Measurements from ENCODE around the gene HLCS. TPM values are rescaled to one million over a fixed set of nuclear protein-coding genes. Genes with fewer than 3 reads are reported as not detected.

The HLCS gene
- total and polyA plus RNA-seq, 2 of the 8 experiments (the other 6 are each of a cell fraction or from before 2014, with no cell fraction given) = 4.7 to 12.2 TPM

DNA sequence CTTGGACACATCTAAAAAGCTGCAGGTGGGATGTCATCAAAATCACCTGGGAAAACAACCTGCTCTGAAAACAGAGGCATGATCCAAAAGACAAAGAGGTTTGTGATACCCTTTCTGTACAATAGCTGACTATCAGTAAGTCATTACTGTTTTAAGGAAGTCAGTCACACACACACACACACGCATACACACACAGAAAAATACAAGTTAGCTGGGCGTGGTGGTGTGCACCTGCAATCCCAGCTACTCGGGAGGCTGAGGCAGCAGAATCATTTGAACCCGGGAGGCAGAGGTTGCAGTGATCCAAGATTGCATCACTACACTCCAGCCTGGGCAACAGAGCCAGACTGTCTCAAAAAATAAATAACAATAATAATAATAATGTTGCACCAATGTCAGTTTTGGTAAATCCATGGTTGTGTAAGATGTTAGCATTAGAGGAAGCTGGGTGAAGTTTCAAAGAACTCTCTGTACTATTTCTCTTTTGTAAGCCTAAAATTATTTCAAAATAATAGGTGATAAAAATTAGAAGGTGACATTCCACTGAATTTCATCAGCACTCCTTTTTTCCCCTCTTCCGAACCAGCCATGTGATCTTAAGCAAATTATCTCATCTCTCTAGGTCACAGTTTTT is 9.9 kb upstream of the HLCS start (continued):
- TF ChIP-seq, protein P1, sequence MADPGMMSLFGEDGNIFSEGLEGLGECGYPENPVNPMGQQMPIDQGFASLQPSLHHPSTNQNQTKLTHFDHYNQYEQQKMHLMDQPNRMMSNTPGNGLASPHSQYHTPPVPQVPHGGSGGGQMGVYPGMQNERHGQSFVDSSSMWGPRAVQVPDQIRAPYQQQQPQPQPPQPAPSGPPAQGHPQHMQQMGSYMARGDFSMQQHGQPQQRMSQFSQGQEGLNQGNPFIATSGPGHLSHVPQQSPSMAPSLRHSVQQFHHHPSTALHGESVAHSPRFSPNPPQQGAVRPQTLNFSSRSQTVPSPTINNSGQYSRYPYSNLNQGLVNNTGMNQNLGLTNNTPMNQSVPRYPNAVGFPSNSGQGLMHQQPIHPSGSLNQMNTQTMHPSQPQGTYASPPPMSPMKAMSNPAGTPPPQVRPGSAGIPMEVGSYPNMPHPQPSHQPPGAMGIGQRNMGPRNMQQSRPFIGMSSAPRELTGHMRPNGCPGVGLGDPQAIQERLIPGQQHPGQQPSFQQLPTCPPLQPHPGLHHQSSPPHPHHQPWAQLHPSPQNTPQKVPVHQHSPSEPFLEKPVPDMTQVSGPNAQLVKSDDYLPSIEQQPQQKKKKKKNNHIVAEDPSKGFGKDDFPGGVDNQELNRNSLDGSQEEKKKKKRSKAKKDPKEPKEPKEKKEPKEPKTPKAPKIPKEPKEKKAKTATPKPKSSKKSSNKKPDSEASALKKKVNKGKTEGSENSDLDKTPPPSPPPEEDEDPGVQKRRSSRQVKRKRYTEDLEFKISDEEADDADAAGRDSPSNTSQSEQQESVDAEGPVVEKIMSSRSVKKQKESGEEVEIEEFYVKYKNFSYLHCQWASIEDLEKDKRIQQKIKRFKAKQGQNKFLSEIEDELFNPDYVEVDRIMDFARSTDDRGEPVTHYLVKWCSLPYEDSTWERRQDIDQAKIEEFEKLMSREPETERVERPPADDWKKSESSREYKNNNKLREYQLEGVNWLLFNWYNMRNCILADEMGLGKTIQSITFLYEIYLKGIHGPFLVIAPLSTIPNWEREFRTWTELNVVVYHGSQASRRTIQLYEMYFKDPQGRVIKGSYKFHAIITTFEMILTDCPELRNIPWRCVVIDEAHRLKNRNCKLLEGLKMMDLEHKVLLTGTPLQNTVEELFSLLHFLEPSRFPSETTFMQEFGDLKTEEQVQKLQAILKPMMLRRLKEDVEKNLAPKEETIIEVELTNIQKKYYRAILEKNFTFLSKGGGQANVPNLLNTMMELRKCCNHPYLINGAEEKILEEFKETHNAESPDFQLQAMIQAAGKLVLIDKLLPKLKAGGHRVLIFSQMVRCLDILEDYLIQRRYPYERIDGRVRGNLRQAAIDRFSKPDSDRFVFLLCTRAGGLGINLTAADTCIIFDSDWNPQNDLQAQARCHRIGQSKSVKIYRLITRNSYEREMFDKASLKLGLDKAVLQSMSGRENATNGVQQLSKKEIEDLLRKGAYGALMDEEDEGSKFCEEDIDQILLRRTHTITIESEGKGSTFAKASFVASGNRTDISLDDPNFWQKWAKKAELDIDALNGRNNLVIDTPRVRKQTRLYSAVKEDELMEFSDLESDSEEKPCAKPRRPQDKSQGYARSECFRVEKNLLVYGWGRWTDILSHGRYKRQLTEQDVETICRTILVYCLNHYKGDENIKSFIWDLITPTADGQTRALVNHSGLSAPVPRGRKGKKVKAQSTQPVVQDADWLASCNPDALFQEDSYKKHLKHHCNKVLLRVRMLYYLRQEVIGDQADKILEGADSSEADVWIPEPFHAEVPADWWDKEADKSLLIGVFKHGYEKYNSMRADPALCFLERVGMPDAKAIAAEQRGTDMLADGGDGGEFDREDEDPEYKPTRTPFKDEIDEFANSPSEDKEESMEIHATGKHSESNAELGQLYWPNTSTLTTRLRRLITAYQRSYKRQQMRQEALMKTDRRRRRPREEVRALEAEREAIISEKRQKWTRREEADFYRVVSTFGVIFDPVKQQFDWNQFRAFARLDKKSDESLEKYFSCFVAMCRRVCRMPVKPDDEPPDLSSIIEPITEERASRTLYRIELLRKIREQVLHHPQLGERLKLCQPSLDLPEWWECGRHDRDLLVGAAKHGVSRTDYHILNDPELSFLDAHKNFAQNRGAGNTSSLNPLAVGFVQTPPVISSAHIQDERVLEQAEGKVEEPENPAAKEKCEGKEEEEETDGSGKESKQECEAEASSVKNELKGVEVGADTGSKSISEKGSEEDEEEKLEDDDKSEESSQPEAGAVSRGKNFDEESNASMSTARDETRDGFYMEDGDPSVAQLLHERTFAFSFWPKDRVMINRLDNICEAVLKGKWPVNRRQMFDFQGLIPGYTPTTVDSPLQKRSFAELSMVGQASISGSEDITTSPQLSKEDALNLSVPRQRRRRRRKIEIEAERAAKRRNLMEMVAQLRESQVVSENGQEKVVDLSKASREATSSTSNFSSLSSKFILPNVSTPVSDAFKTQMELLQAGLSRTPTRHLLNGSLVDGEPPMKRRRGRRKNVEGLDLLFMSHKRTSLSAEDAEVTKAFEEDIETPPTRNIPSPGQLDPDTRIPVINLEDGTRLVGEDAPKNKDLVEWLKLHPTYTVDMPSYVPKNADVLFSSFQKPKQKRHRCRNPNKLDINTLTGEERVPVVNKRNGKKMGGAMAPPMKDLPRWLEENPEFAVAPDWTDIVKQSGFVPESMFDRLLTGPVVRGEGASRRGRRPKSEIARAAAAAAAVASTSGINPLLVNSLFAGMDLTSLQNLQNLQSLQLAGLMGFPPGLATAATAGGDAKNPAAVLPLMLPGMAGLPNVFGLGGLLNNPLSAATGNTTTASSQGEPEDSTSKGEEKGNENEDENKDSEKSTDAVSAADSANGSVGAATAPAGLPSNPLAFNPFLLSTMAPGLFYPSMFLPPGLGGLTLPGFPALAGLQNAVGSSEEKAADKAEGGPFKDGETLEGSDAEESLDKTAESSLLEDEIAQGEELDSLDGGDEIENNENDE (IDR thresholded peaks at IDR 0.05; ENCODE audit: insufficient replicate concordance, low read length) = no peak
- TF ChIP-seq SAP30 (IDR thresholded peaks at IDR 0.05; ENCODE audit: insufficient read depth, insufficient replicate concordance, low read length) = no peak
- TF ChIP-seq TEAD4 (IDR thresholded peaks at IDR 0.05; ENCODE audit: low read depth, low read length) = no peak
- TF ChIP-seq, protein P2, sequence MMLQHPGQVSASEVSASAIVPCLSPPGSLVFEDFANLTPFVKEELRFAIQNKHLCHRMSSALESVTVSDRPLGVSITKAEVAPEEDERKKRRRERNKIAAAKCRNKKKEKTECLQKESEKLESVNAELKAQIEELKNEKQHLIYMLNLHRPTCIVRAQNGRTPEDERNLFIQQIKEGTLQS (IDR thresholded peaks at IDR 0.05; ENCODE audit: insufficient read depth, low read depth, low read length) = no peak
- no peak for TF ChIP-seq CBX5 (IDR thresholded peaks at IDR 0.05; ENCODE audit: low read depth, low read length)

Measured in H1 (cell line).